Stimulated activated memory B cell treated with anti-CD40 and anti-IgM and Interleukin-4, amounts not matched to agents 10 μg/mL and 1 μg/mL and 100 μg/mL, for 72 hours (primary cell): ENCODE results near the gene PDE1A.

Experiments used
- ATAC-seq: fragments of 150-1000 bp; cut with Tn5 transposase; 2 replicates; pipeline ENCODE4 v1.10.0; 2021
- H3K27ac Mint-ChIP-seq: one replicate; pipeline ENCODE4 v1.8.0; 2022; ENCODE audit warnings: mild to moderate bottlenecking, mixed read lengths
- H3K27me3 Mint-ChIP-seq: one replicate; pipeline ENCODE4 v1.8.0; 2022; ENCODE audit warnings: mixed read lengths
- H3K36me3 Mint-ChIP-seq: one replicate; pipeline ENCODE4 v1.8.0; 2022; ENCODE audit warnings: mixed read lengths
- H3K4me1 Mint-ChIP-seq: one replicate; pipeline ENCODE4 v1.8.0; 2022; ENCODE audit warnings: mixed read lengths
- H3K4me3 Mint-ChIP-seq: one replicate; pipeline ENCODE4 v1.8.0; 2022; ENCODE audit warnings: mild to moderate bottlenecking, moderate library complexity, mixed read lengths
- H3K9me3 Mint-ChIP-seq: one replicate; pipeline ENCODE4 v1.8.0; 2022; ENCODE audit warnings: mixed read lengths

The PDE1A gene

DNA sequence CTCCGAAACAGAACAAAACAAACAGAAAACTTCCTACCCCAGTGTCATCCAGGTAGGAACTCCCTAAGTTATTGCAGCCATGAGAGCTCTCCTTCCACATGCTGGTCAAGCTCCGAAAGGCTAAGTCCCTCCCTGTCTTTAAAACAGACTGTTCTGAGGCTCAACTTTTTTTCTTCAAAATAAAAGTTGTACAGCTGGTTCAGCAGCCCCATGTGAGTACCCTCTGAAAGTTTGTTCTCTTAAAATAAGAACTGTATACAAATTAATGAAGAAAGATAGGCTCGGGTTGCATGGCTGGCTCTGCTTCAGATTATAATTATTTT, at the start of gene PDE1A:
Gene PDE1A (minus strand): TSS at position 119 of the 323 bp plus-strand sequence.
- Mint-ChIP-seq H3K27ac (no peak within 1 kb of the TSS), H3K9me3 (peaks cover 4% of the 10 kb centered on the region), H3K27me3 (no peaks in the 10 kb centered on the region), H3K4me1 (no peaks in the 10 kb centered on the region), H3K4me3 (no peak within 1 kb of the TSS), H3K36me3 (no peaks in the 10 kb centered on the region)
- no peak for ATAC-seq

DNA sequence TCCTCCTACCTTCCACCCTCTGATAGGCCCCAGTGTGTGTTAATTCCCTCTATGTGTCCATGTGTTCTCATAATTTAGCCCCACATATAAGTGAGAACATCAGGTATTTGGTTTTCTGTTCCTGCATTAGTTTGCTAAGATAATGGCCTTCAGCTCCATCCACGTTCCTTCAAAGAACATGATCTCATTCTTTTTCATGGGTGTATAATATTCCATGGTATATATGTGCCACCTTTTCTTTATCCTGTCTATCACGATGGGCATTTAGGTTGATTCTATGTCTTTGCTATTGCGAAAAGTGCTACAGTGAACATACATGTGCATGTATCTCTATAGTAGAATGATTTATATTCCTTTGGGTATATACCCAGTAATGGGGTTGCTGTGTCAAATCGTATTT, 46.8 kb upstream of the PDE1A start:
- H3K27ac Mint-ChIP-seq = no peak overlapping the region
- peaks cover 7% of the 10 kb centered on the region for H3K9me3 Mint-ChIP-seq
- H3K4me3 Mint-ChIP-seq = no peak overlapping the region
- no peaks in the 10 kb centered on the region for H3K36me3 Mint-ChIP-seq
- no peak for ATAC-seq
- H3K27me3 Mint-ChIP-seq = no peaks in the 10 kb centered on the region
- no peaks in the 10 kb centered on the region for H3K4me1 Mint-ChIP-seq

- no peak overlapping the region for H3K27ac Mint-ChIP-seq
- no peaks in the 10 kb centered on the region for H3K36me3 Mint-ChIP-seq
- peaks cover 3% of the 10 kb centered on the region for H3K9me3 Mint-ChIP-seq
- ATAC-seq = no peak
- H3K4me3 Mint-ChIP-seq = no peak overlapping the region
- no peaks in the 10 kb centered on the region for H3K27me3 Mint-ChIP-seq
- H3K4me1 Mint-ChIP-seq = no peaks in the 10 kb centered on the region
These were observed 36.9 kb upstream of the PDE1A start for GRCh38 chr2:182463760-182464159.

- H3K4me1 Mint-ChIP-seq = no peaks in the 10 kb centered on the region
- no peaks in the 10 kb centered on the region for H3K36me3 Mint-ChIP-seq
- no peaks in the 10 kb centered on the region for H3K27me3 Mint-ChIP-seq
- no peak overlapping the region for H3K27ac Mint-ChIP-seq
- H3K4me3 Mint-ChIP-seq = no peak overlapping the region
- peaks cover 3% of the 10 kb centered on the region for H3K9me3 Mint-ChIP-seq
- no peak for ATAC-seq
These were observed 29.9 kb upstream of the PDE1A start for GRCh38 chr2:182456784-182457183.

GRCh38 chr2:182452456-182452990, 25.7 kb upstream of the PDE1A start:
- Mint-ChIP-seq H3K4me1 (no peaks in the 10 kb centered on the region), H3K9me3 (no peaks in the 10 kb centered on the region), H3K4me3 (no peak overlapping the region), H3K36me3 (no peaks in the 10 kb centered on the region), H3K27me3 (peaks cover 9% of the 10 kb centered on the region), H3K27ac (no peak overlapping the region)
- no peak for ATAC-seq

- no peak overlapping the region for H3K27ac Mint-ChIP-seq
- H3K36me3 Mint-ChIP-seq = no peaks in the 10 kb centered on the region
- ATAC-seq = no peak
- peaks cover 9% of the 10 kb centered on the region for H3K27me3 Mint-ChIP-seq
- H3K4me1 Mint-ChIP-seq = no peaks in the 10 kb centered on the region
- H3K9me3 Mint-ChIP-seq = peaks cover 5% of the 10 kb centered on the region
- H3K4me3 Mint-ChIP-seq = no peak overlapping the region
These were observed 21.5 kb upstream of the PDE1A start for GRCh38 chr2:182448371-182448770.

GRCh38 chr2:182447863-182448262, 21.0 kb upstream of the PDE1A start:
- no peak for ATAC-seq

GRCh38 chr2:182447163-182447562, 20.3 kb upstream of the PDE1A start:
- H3K27ac Mint-ChIP-seq = no peak overlapping the region
- no peak overlapping the region for H3K4me3 Mint-ChIP-seq
- H3K9me3 Mint-ChIP-seq = peaks cover 7% of the 10 kb centered on the region
- H3K36me3 Mint-ChIP-seq = no peaks in the 10 kb centered on the region
- ATAC-seq = no peak
- peaks cover 9% of the 10 kb centered on the region for H3K27me3 Mint-ChIP-seq
- H3K4me1 Mint-ChIP-seq = no peaks in the 10 kb centered on the region

More at GRCh38 chr2:182447863-182448262, 21.0 kb upstream of the PDE1A start:
- Mint-ChIP-seq H3K27ac (no peak overlapping the region), H3K9me3 (peaks cover 7% of the 10 kb centered on the region), H3K4me1 (no peaks in the 10 kb centered on the region), H3K4me3 (no peak overlapping the region), H3K27me3 (peaks cover 9% of the 10 kb centered on the region), H3K36me3 (no peaks in the 10 kb centered on the region)

GRCh38 chr2:182446087-182446486, 19.3 kb upstream of the PDE1A start:
- no peak overlapping the region for H3K4me3 Mint-ChIP-seq
- no peaks in the 10 kb centered on the region for H3K36me3 Mint-ChIP-seq
- H3K27ac Mint-ChIP-seq = no peak overlapping the region
- no peak for ATAC-seq
- no peaks in the 10 kb centered on the region for H3K4me1 Mint-ChIP-seq
- H3K27me3 Mint-ChIP-seq = peaks cover 9% of the 10 kb centered on the region
- peaks cover 7% of the 10 kb centered on the region for H3K9me3 Mint-ChIP-seq

GRCh38 chr2:182445391-182445965, 18.6 kb upstream of the PDE1A start:
- Mint-ChIP-seq H3K4me1 (no peaks in the 10 kb centered on the region), H3K27me3 (peaks cover 9% of the 10 kb centered on the region), H3K36me3 (no peaks in the 10 kb centered on the region), H3K27ac (no peak overlapping the region), H3K9me3 (peaks cover 11% of the 10 kb centered on the region), H3K4me3 (no peak overlapping the region)
- ATAC-seq = no peak

GRCh38 chr2:182444806-182445205, 18.0 kb upstream of the PDE1A start:
- no peak for ATAC-seq

GRCh38 chr2:182444170-182444569, 17.3 kb upstream of the PDE1A start:
- Mint-ChIP-seq H3K9me3 (peaks cover 11% of the 10 kb centered on the region), H3K36me3 (no peaks in the 10 kb centered on the region)

More at GRCh38 chr2:182444806-182445205, 18.0 kb upstream of the PDE1A start:
- H3K4me1 Mint-ChIP-seq = no peaks in the 10 kb centered on the region
- H3K4me3 Mint-ChIP-seq = no peak overlapping the region
- no peaks in the 10 kb centered on the region for H3K36me3 Mint-ChIP-seq
- H3K27me3 Mint-ChIP-seq = peaks cover 9% of the 10 kb centered on the region
- H3K9me3 Mint-ChIP-seq = peaks cover 11% of the 10 kb centered on the region
- no peak overlapping the region for H3K27ac Mint-ChIP-seq

GRCh38 chr2:182436252-182436651, 9.4 kb upstream of the PDE1A start:
- H3K27me3 Mint-ChIP-seq = no peaks in the 10 kb centered on the region
- H3K4me3 Mint-ChIP-seq = no peak overlapping the region
- H3K9me3 Mint-ChIP-seq = peaks cover 4% of the 10 kb centered on the region
- H3K36me3 Mint-ChIP-seq = no peaks in the 10 kb centered on the region
- ATAC-seq = no peak
- H3K27ac Mint-ChIP-seq = no peak overlapping the region
- H3K4me1 Mint-ChIP-seq = no peaks in the 10 kb centered on the region

More at GRCh38 chr2:182444170-182444569, 17.3 kb upstream of the PDE1A start:
- Mint-ChIP-seq H3K27me3 (peaks cover 6% of the 10 kb centered on the region), H3K4me1 (no peaks in the 10 kb centered on the region), H3K4me3 (no peak overlapping the region), H3K27ac (no peak overlapping the region)
- no peak for ATAC-seq

- no peak overlapping the region for H3K27ac Mint-ChIP-seq
- no peak overlapping the region for H3K4me3 Mint-ChIP-seq
- ATAC-seq = no peak
- H3K4me1 Mint-ChIP-seq = no peaks in the 10 kb centered on the region
- no peaks in the 10 kb centered on the region for H3K27me3 Mint-ChIP-seq
- peaks cover 5% of the 10 kb centered on the region for H3K9me3 Mint-ChIP-seq
- no peaks in the 10 kb centered on the region for H3K36me3 Mint-ChIP-seq
These were observed 8.9 kb upstream of the PDE1A start for GRCh38 chr2:182435754-182436153.

DNA sequence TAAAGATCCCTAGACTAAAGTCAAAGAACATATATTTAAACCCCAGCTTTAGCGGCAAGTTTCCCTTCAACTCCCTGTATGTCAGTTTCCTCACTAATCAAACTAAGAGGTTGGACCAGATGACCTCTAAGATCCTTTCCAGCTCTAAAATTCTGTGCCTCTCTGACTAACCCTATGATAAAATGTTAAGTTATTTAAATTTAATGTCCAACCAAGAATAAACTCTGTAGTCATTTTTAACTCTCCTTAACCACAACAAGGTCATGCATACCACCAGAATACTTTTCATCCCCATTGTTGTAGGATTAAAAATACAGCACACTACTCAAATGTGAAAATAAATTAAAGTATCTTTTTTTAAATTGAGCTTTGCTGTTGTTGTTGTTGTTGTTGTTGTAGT, 5.2 kb upstream of the PDE1A start:
- Mint-ChIP-seq H3K27me3 (no peaks in the 10 kb centered on the region), H3K27ac (no peak overlapping the region), H3K4me1 (no peaks in the 10 kb centered on the region), H3K9me3 (peaks cover 4% of the 10 kb centered on the region), H3K36me3 (no peaks in the 10 kb centered on the region), H3K4me3 (no peak overlapping the region)
- no peak for ATAC-seq

DNA sequence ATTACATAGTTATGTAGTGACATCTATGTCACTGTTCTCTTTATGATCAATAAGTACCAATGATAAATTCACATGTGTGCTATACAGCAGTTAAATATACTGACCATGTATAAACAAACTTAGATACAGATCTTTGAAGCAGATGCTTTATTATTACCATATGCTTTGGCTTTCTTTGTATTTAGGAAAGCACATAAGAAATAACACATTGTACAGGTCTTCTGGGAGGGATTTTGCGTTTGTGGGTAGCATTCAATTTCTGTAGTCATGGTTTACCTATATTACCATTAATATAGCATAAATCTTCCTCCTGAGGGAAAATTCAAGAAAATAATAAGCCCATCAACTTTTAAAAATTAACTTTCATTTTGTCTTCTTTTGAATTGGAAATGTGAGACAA, 1.6 kb upstream of the PDE1A start:
- no peak overlapping the region for H3K4me3 Mint-ChIP-seq
- peaks cover 4% of the 10 kb centered on the region for H3K9me3 Mint-ChIP-seq
- ATAC-seq = no peak
- H3K27me3 Mint-ChIP-seq = no peaks in the 10 kb centered on the region
- no peaks in the 10 kb centered on the region for H3K4me1 Mint-ChIP-seq
- no peak overlapping the region for H3K27ac Mint-ChIP-seq
- no peaks in the 10 kb centered on the region for H3K36me3 Mint-ChIP-seq
